Measurements from ENCODE around the gene IFIT1. TPM values are rescaled to one million over a fixed set of nuclear protein-coding genes. Genes with fewer than 3 reads are reported as not detected.

Gene IFIT1
- polyA plus RNA-seq, 1 donor (not counting 4 experiments of a cell fraction or from before 2014, with no cell fraction given): 140 TPM

DNA sequence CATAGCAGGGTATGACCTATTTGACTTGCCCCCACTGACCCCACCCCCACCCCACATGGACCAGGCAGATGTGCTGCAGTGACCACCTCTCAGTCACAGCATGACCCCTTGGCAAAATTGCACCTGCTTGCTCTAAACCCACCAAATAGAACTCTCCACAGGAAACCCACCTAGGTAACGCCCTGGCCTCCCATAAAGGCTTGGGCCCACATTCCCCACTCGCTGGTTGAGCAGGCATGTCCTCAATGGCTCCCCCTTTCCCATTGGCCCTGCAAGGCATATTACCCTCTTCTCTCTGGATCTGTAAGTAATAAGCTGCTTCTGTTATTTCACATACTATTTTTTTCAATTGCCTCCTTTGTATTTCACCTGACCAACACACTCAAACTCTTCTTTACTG is 2.7 kb downstream of the IFIT1 start:
- H3K27ac ChIP-seq (ENCODE audit: control insufficient read depth, insufficient read depth, low read length): no peak overlapping the region
- H3K4me2 ChIP-seq (ENCODE audit: control insufficient read depth, extremely low read depth, insufficient read depth, low read depth, low read length): no peak overlapping the region
- FAIRE-seq (no peak), DNase-seq (ENCODE audit: low read depth, low spot score) (no peak)
- no peaks in the 10 kb centered on the region for H3K9me1 ChIP-seq (ENCODE audit: control insufficient read depth, extremely low read depth, insufficient read depth, low read length)
- dilution Hi-C loops (cut with MboI; ENCODE audit: extremely low pct_ligation_motif_present, low sequenced_read_pairs): no loop called here
- H3K4me1 ChIP-seq (ENCODE audit: control insufficient read depth, extremely low read depth, insufficient read depth, low read length): peaks cover 14% of the 10 kb centered on the region
- H3K9me3 ChIP-seq (ENCODE audit: control insufficient read depth, low read depth, low read length): no peaks in the 10 kb centered on the region
- TF ChIP-seq, protein P1, sequence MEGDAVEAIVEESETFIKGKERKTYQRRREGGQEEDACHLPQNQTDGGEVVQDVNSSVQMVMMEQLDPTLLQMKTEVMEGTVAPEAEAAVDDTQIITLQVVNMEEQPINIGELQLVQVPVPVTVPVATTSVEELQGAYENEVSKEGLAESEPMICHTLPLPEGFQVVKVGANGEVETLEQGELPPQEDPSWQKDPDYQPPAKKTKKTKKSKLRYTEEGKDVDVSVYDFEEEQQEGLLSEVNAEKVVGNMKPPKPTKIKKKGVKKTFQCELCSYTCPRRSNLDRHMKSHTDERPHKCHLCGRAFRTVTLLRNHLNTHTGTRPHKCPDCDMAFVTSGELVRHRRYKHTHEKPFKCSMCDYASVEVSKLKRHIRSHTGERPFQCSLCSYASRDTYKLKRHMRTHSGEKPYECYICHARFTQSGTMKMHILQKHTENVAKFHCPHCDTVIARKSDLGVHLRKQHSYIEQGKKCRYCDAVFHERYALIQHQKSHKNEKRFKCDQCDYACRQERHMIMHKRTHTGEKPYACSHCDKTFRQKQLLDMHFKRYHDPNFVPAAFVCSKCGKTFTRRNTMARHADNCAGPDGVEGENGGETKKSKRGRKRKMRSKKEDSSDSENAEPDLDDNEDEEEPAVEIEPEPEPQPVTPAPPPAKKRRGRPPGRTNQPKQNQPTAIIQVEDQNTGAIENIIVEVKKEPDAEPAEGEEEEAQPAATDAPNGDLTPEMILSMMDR (optimal IDR thresholded peaks at IDR 0.05 in 1 of 3, IDR thresholded peaks at IDR 0.05 in 1 of 3, conservative IDR thresholded peaks at IDR 0.05 in 1 of 3; ENCODE audit: extremely low read depth in 1 of 3, insufficient read depth in 2 of 3, low read length in 3 of 3): no peak
- no peak for TF ChIP-seq EZH2 (IDR thresholded peaks at IDR 0.05; ENCODE audit: low read length)
- no peaks in the 10 kb centered on the region for H3K27me3 ChIP-seq (ENCODE audit: control insufficient read depth, extremely low read depth, insufficient read depth, low read length)
- H3K79me2 ChIP-seq (ENCODE audit: control insufficient read depth, insufficient read depth, low read length): peaks cover 16% of the 10 kb centered on the region
- H4K20me1 ChIP-seq (ENCODE audit: control insufficient read depth, extremely low read depth, insufficient read depth, low read length): no peaks in the 10 kb centered on the region
- H3K4me3 ChIP-seq (ENCODE audit: control insufficient read depth in 2 of 3, extremely low read depth in 1 of 3, insufficient read depth in 2 of 3, low read depth in 1 of 3, low read length in 3 of 3): no peak overlapping the region
- H3K36me3 ChIP-seq (ENCODE audit: control insufficient read depth in 2 of 2, extremely low read depth in 1 of 2, insufficient read depth in 2 of 2, low read length in 2 of 2): peaks cover 0 to 1% of the 10 kb centered on the region in 2 experiments
- H3K9ac ChIP-seq (ENCODE audit: control insufficient read depth, extremely low read depth, insufficient read depth, low read length): no peak overlapping the region
- H2AFZ ChIP-seq (ENCODE audit: control insufficient read depth, low read length): no peak overlapping the region

- no peak overlapping the region for H3K4me2 ChIP-seq (ENCODE audit: control insufficient read depth, extremely low read depth, insufficient read depth, low read depth, low read length)
- no peak for TF ChIP-seq EZH2 (IDR thresholded peaks at IDR 0.05; ENCODE audit: low read length)
- TF ChIP-seq, protein P1 (optimal IDR thresholded peaks at IDR 0.05 in 1 of 3, IDR thresholded peaks at IDR 0.05 in 1 of 3, conservative IDR thresholded peaks at IDR 0.05 in 1 of 3; ENCODE audit: extremely low read depth in 1 of 3, insufficient read depth in 2 of 3, low read length in 3 of 3): no peak
- H3K27ac ChIP-seq (ENCODE audit: control insufficient read depth, insufficient read depth, low read length): no peak overlapping the region
- no peak overlapping the region for H2AFZ ChIP-seq (ENCODE audit: control insufficient read depth, low read length)
- H3K9me3 ChIP-seq (ENCODE audit: control insufficient read depth, low read depth, low read length): no peaks in the 10 kb centered on the region
- dilution Hi-C loops (cut with MboI; ENCODE audit: extremely low pct_ligation_motif_present, low sequenced_read_pairs): no loop called here
- H3K27me3 ChIP-seq (ENCODE audit: control insufficient read depth, extremely low read depth, insufficient read depth, low read length): no peaks in the 10 kb centered on the region
- no peak overlapping the region for H3K9ac ChIP-seq (ENCODE audit: control insufficient read depth, extremely low read depth, insufficient read depth, low read length)
- H4K20me1 ChIP-seq (ENCODE audit: control insufficient read depth, extremely low read depth, insufficient read depth, low read length): no peaks in the 10 kb centered on the region
- peaks cover 2% of the 10 kb centered on the region for H3K4me1 ChIP-seq (ENCODE audit: control insufficient read depth, extremely low read depth, insufficient read depth, low read length)
- FAIRE-seq (no peak), DNase-seq (ENCODE audit: low read depth, low spot score) (no peak)
- H3K9me1 ChIP-seq (ENCODE audit: control insufficient read depth, extremely low read depth, insufficient read depth, low read length): no peaks in the 10 kb centered on the region
- H3K79me2 ChIP-seq (ENCODE audit: control insufficient read depth, insufficient read depth, low read length): peaks cover 12% of the 10 kb centered on the region
- H3K36me3 ChIP-seq (ENCODE audit: control insufficient read depth in 2 of 2, extremely low read depth in 1 of 2, insufficient read depth in 2 of 2, low read length in 2 of 2): peaks cover 0 to 10% of the 10 kb centered on the region in 2 experiments
- no peak overlapping the region for H3K4me3 ChIP-seq (ENCODE audit: control insufficient read depth in 2 of 3, extremely low read depth in 1 of 3, insufficient read depth in 2 of 3, low read depth in 1 of 3, low read length in 3 of 3)
These were observed 5.8 kb downstream of the IFIT1 start for GRCh38 chr10:89398003-89398749.
